HG03175 (cell line): ENCODE results near the gene ZBTB25.
A peak's percentile ranks its signal among the peaks of the same experiment; 100 is the strongest.
"Not testable (repeated sequence)": the region's sequence is repeated elsewhere in the genome, so short reads cannot be mapped to it uniquely, and the experiment has no call there.

Experiments used
- ATAC-seq: cut with Tn5 transposase; IDR thresholded peaks from one replicate; pipeline ENCODE4 v1.9.1; 2021; ENCODE audit warnings: mild to moderate bottlenecking, moderate library complexity; ENCODE audit not compliant: unreplicated experiment

The ZBTB25 gene

GRCh38 chr14:64517667-64518066 is 14.0 kb upstream of the ZBTB25 start:
- ATAC-seq = not testable (repeated sequence)

DNA sequence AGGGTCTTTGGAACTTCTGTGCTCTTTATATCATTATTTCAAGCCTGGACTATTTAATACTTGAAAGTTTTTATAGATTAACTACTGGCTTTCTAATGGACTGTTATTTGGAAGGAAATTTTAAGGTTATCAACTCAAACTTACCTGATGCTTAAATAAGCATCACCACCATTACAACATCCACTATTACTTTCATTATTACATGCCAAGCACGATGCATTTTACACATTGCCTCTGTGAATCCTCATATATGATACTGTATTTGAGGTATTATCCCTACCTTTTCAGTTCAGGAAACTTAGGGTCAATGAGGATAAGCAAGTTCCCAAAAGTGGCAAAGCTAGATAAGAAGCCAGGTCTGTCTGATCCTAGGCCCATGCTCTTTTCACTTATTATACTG is 13.3 kb upstream of the ZBTB25 start:
- ATAC-seq = no peak

GRCh38 chr14:64515053-64515452 is 11.4 kb upstream of the ZBTB25 start:
- ATAC-seq = no peak

- ATAC-seq = no peak
Observed at GRCh38 chr14:64513271-64513670, 9.6 kb upstream of the ZBTB25 start.

DNA sequence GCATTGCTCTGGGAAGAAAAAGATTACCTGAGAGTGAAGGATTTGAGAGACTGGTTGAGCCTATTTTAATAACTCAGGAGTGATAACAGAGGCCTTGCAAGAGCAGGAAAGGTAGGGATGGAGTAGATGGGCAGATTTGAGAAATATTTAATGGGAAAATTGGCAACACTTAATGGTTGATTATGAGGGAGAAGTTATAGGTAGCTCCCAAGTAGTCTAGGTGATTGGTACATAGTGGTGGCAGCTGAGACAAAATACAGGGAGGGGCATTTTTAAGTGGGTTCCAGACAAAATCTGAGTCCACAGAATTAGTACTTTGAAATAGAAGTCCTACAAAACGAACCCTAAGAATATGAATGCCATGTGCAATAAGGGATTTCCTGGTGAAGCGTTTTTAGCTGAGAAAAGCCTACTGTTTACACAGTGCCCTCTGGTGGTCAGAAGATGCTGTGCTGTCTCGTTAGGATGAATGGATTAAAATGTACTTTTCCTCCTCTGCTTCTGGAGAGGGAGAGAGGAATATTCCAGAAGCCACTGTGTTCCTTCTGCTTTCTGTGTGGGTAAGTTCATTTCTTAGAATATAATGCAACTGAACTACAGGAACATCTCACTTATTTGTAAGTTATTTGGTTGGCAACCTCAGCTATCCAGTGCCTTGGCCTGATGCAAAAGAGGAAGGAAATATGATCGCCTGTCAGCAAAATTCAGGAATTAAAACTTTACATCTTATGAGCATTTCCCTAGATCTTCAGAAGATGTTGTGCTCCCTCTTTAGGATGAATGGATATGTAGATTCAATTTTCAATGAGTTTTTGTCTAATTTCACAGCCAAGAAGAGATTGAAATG is 7.4 kb upstream of the ZBTB25 start:
- ATAC-seq = peak; percentile 38

GRCh38 chr14:64509036-64509435 is 5.4 kb upstream of the ZBTB25 start:
- no peak for ATAC-seq

DNA sequence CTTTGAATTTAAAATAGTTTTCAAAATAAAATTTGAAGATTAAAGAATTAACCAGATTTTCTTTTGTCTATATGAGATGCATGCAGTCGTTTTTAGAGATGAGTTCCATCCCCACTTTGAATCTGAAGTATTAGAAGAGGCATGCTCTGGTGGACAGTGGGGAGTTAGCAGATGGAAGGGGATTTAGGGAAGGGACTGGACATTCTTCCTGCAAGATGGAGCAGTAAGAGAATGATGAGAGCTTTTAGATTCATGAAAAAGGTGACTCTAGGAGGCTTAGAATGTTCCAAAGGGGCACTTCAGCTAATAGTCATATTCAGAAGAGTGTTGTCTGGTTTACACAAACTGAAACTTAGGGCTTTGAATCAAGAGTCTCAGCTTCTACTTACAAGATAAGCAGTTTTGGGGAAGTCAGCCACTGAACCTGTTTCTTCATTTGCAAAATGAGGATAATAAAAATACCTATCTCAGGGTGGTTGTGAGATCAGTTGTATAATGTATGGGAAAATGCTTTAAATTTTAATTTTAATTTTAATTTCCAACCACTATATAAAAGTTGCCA is 4.7 kb upstream of the ZBTB25 start:
- ATAC-seq = no peak

GRCh38 chr14:64507376-64508156 is 3.9 kb upstream of the ZBTB25 start:
- no peak for ATAC-seq

- no peak for ATAC-seq
Observed at GRCh38 chr14:64506721-64507120, 3.1 kb upstream of the ZBTB25 start.

GRCh38 chr14:64504897-64505794 is 1.5 kb upstream of the ZBTB25 start:
- ATAC-seq = peak; percentile 21

- peak; percentile 29 for ATAC-seq
Observed at GRCh38 chr14:64504310-64504896, 765 bp upstream of the ZBTB25 start, which contains the start of gene ZBTB1. Gene ZBTB1 (plus strand): TSS chr14:64504770. CDS start chr14:64521505, 16,735 bp downstream.

GRCh38 chr14:64502887-64503433 is 678 bp downstream of the ZBTB25 start:
- peak; percentile 4 for ATAC-seq

- ATAC-seq = no peak
Observed at GRCh38 chr14:64502456-64502855, 1.2 kb downstream of the ZBTB25 start.

DNA sequence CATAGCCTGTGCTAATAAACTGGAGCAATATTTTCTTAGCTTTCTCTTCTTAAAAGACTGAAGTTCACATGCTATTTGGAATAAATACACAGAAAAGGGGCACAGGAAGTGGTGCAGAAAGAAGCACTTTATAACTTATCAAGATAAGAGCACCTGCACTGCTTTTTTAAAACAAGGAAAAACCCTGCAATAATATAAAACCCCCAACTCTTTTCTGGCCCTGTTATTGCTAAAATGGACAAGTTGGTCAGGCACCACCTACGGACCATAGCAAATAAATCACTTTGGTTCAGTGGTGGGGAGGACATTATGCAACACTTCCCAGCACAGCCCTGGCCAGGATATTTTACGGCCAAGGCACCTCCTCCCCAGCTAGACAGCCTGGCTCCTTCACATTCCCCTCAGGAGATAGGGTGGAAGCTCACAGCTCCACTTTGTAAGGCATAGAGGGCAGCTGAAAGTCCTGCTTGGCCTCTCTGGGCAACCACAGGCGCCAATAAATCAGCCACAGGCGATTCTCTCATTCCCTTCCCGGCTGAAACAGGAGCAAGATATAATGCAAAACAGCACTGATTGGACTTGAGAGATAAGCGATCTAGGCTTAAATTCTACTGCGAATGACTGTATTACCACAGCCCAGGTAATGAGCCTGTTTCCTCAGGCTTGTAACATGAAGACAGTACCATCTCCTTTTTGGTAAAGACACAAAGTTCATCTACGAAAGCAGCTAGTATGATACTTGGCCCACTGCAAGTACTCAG is 2.0 kb downstream of the ZBTB25 start:
- ATAC-seq = no peak

DNA sequence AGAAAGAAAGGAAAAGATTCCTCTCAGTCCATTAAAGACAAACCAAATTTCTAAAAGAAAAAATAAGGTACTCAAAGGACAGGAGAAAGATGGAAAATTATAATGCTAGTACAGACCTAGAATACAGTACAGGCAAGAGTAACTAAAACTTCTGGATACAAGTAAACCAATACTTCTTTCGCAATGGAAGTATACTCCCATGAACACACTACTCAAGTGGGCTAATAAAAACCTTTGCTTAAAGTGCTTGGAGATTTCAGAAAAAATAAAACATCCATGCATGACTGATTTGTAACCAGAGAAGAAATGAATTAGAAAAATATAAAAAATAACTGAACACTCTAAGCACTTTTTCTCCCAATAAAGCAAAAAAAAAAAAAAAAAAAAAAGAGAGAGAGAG is 3.5 kb downstream of the ZBTB25 start:
- no peak for ATAC-seq

- ATAC-seq = no peak
Observed at GRCh38 chr14:64496764-64497163, 6.9 kb downstream of the ZBTB25 start.

DNA sequence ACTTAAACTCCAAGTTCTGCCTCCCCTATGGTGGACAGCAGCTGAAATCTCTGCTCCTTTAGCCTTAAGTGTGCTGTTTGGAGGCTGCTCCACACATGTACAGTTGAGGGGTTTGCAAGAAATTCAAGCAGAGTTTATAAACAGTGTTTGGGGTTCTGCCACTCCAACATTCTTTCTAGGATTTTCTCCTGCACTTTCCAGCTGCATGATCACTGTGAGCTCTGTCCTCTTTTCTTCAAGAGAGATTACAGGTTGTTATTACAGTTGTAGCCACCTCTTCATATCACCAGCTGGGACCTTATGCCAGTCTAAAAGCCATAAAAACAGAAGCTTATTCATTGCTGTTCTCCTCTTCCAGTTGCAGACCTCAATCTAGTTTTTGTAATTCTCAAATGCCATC is 8.4 kb downstream of the ZBTB25 start:
- no peak for ATAC-seq

- no peak for ATAC-seq
Observed at GRCh38 chr14:64493455-64493854, 10.2 kb downstream of the ZBTB25 start.

DNA sequence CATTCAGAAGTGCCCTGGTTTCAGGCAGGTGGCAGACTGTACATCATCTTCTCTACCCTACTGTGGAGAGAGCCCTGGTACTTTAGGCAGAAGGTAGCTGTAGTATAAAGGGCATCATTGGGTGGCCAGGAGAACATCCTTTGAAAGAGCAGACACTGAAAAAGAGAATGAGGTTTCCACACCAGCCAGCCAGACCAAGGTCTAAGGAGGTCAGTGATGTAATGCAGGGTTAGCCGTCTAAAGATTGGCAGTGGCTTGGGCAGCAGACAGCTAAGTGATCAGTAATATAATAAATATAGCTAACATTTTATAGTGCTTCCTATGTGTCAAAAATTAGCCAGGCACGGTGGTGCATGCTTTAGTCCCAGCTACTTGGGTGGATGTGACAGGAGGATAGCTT is 12.0 kb downstream of the ZBTB25 start:
- ATAC-seq = no peak
